SK-N-MC (cell line): ENCODE measurements around the gene CAMK1G.

Source experiments
- EZH2 ChIP-seq: fragments of 200-600 bp; sonication (generic); IDR thresholded peaks from one replicate; pipeline ENCODE4 v1.6.1; 2017; ENCODE audit warnings: antibody characterized with exemption
- POLR2AphosphoS5 ChIP-seq: IDR thresholded peaks from 2 replicates; pipeline ENCODE4 v1.6.1; 2012; ENCODE audit warnings: mild to moderate bottlenecking, low read depth, low read length, borderline replicate concordance

- no peak for TF ChIP-seq EZH2
- TF ChIP-seq POLR2AphosphoS5, result no peak
Measured at GRCh38 chr1:209627732-209628196, 44.2 kb downstream of the CAMK1G start.
